Right lobe of liver (tissue), 4 donors: ENCODE measurements around the gene SRPX.

Source experiments
- CTCF ChIP-seq, 4 donors: fragments of 200-600 bp in 3 of 4; fragments of 450-650 bp in 1 of 4; IDR thresholded peaks; one replicate each; pipeline versions ENCODE4 v1.5.1 to v1.8.0; 2016 to 2022; ENCODE audit warnings: antibody characterized with exemption in 4 of 4, mild to moderate bottlenecking in 2 of 4
- POLR2A ChIP-seq: fragments of 450-650 bp; IDR thresholded peaks from one replicate; pipeline ENCODE4 v1.6.1; 2017; ENCODE audit warnings: antibody characterized with exemption, mild to moderate bottlenecking
- donor health status: DM: no; HTN: no; CAD: no.
- donor health status: DM: no; HTN: no; CAD: no.
- donor health status: DM: no; HTN: yes; CAD: no.

DNA sequence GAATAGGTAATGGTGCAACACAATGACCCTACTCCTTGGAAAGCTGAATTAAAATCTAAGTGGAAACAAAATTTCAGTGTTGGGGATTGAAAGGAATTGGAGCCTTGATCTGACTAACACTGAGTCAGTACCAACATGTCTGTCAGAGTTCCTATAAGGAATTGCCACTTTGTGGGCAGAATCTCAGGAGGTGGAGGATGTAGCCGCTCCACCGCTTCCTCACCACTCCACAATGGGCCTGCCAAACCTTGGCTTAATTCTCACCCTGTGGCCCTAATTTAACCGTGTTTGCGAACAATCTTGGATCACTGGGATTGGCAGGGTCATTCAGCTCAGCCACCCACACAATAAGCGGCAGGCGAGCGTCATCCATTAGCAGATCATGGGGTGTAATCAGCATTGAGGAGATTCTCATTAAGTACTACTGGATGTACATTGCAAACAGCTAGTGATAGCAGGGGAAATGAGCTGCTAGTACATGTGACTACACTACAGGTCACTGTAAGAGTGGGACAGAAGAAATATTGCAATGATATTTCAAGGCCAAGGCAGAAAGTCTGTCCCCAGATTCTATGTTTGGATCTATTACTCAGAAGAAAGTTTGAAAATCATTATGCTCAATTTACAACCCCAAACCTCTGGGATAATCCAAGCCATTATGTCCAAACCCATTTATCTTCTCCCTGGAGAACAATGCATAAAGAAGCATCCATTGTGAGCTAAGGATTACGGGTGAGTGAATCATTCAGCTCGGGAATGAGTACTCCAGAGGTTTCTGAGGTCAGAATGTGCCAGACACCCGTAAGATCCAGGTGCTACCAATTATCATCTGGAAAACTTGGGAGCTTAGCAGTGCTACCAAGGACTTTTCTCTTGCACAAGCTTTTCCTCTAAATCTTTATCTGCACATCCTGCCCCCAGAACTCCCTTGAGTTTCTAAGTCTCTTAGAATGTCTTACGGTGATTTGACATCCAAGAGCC lies 5.8 kb downstream of the SRPX start:
- TF ChIP-seq CTCF (IDR thresholded peaks at IDR 0.05) (no peak), POLR2A (no peak)
